Measurements from ENCODE around the gene ZNF75A. TPM values are rescaled to one million over a fixed set of nuclear protein-coding genes. Genes with fewer than 3 reads are reported as not detected.

Gene ZNF75A
- polyA plus RNA-seq, 3 donors = 2.3 to 10.2 (median 2.8) TPM

GRCh38 chr16:3348547-3349167 lies 43.4 kb downstream of the ZNF75A start:
- H3K27ac Mint-ChIP-seq = no peak overlapping the region

DNA sequence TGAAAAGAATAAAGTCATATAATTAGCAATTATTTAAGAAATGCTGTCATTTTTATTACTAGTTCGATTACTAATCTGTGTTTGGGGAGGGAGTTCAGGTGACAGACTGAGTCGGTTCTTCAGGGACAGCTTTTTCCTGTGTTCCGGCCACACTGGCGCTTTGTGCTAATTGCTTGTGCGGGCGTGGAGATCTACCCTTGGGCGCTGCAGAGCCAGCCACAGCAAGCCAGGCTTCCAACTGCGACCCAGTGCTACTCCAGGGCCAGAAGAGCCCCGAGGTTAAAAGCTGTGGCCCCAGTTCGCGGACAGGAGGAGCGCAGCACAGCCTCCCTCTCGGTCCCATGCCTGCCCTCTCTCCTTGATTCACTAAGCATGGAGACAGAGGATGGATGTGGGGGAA lies 43.9 kb downstream of the ZNF75A start:
- no peak overlapping the region for H3K27ac Mint-ChIP-seq
- Histone ChIP-seq H3K4me1 (ENCODE audit: control insufficient read depth in 1 of 2, insufficient read depth in 2 of 2, low read length in 2 of 2) (no peaks in the 10 kb centered on the region), H3K27me3 (ENCODE audit: control insufficient read depth in 2 of 2, insufficient read depth in 2 of 2, low read length in 2 of 2) (peaks cover 0 to 3% of the 10 kb centered on the region in 2 donors), H3K4me3 (replicated peaks in 1 of 3; ENCODE audit: low read depth in 2 of 3, low read length in 3 of 3) (no peak overlapping the region), H3K36me3 (replicated peaks in 1 of 2; ENCODE audit: control insufficient read depth in 1 of 2, insufficient read depth in 2 of 2, low read length in 2 of 2) (no peaks in the 10 kb centered on the region), H3K9me3 (replicated peaks in 1 of 2; ENCODE audit: control insufficient read depth in 1 of 2, insufficient read depth in 1 of 2, low read length in 2 of 2) (peaks cover 0 to 7% of the 10 kb centered on the region in 2 donors), H3K79me2 (ENCODE audit: insufficient read depth, low read length) (no peaks in the 10 kb centered on the region), H3K9ac (ENCODE audit: insufficient read depth, low read length, poor library complexity, severe bottlenecking) (no peak overlapping the region), H2AFZ (ENCODE audit: insufficient read depth, low read depth, low read length, poor library complexity, severe bottlenecking) (no peak overlapping the region), H3K4me2 (replicated peaks; ENCODE audit: extremely low read depth, low read length, poor library complexity, severe bottlenecking) (no peak overlapping the region), H3K27ac (ENCODE audit: low read depth in 1 of 2, low read length in 2 of 2) (no peak overlapping the region), H4K20me1 (ENCODE audit: insufficient read depth, low read length) (no peaks in the 10 kb centered on the region)
- TF ChIP-seq, protein P1, sequence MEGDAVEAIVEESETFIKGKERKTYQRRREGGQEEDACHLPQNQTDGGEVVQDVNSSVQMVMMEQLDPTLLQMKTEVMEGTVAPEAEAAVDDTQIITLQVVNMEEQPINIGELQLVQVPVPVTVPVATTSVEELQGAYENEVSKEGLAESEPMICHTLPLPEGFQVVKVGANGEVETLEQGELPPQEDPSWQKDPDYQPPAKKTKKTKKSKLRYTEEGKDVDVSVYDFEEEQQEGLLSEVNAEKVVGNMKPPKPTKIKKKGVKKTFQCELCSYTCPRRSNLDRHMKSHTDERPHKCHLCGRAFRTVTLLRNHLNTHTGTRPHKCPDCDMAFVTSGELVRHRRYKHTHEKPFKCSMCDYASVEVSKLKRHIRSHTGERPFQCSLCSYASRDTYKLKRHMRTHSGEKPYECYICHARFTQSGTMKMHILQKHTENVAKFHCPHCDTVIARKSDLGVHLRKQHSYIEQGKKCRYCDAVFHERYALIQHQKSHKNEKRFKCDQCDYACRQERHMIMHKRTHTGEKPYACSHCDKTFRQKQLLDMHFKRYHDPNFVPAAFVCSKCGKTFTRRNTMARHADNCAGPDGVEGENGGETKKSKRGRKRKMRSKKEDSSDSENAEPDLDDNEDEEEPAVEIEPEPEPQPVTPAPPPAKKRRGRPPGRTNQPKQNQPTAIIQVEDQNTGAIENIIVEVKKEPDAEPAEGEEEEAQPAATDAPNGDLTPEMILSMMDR (IDR thresholded peaks at IDR 0.05) = no peak
- peak overlapping the region in 1 of 2 donors; percentile 12 for H3K4me3 Mint-ChIP-seq
- H3K9me3 Mint-ChIP-seq = peaks cover 11 to 57% (median 36%) of the 10 kb centered on the region in 7 donors
- intact Hi-C loops (cut with micrococcal nuclease) = no loop called here
- peaks cover 5 to 13% (median 5%) of the 10 kb centered on the region in 3 donors for H3K27me3 Mint-ChIP-seq (ENCODE audit: low read depth in 3 of 3)
- H3K36me3 Mint-ChIP-seq = no peaks in the 10 kb centered on the region
- WGBS (ENCODE audit: insufficient coverage) = 64% methylated on average over 8 of the region's 13 CpGs
- peaks cover 4% of the 10 kb centered on the region for H3K4me1 Mint-ChIP-seq
- DNase-seq = no peak

More at GRCh38 chr16:3348547-3349167, 43.4 kb downstream of the ZNF75A start:
- Mint-ChIP-seq H3K4me3 (no peak overlapping the region), H3K27me3 (ENCODE audit: low read depth in 3 of 3) (peaks cover 5 to 13% (median 5%) of the 10 kb centered on the region in 3 donors), H3K4me1 (peaks cover 2% of the 10 kb centered on the region), H3K36me3 (no peaks in the 10 kb centered on the region), H3K9me3 (peaks cover 12 to 55% (median 37%) of the 10 kb centered on the region in 7 donors)
- H3K79me2 ChIP-seq (ENCODE audit: insufficient read depth, low read length) = no peaks in the 10 kb centered on the region
- no peaks in the 10 kb centered on the region for H3K4me1 ChIP-seq (ENCODE audit: control insufficient read depth in 1 of 2, insufficient read depth in 2 of 2, low read length in 2 of 2)
- H4K20me1 ChIP-seq (ENCODE audit: insufficient read depth, low read length) = no peaks in the 10 kb centered on the region
- DNase-seq = no peak
- H3K9ac ChIP-seq (ENCODE audit: insufficient read depth, low read length, poor library complexity, severe bottlenecking) = no peak overlapping the region
- H3K4me2 ChIP-seq (replicated peaks; ENCODE audit: extremely low read depth, low read length, poor library complexity, severe bottlenecking) = no peak overlapping the region
- no peaks in the 10 kb centered on the region for H3K36me3 ChIP-seq (replicated peaks in 1 of 2; ENCODE audit: control insufficient read depth in 1 of 2, insufficient read depth in 2 of 2, low read length in 2 of 2)
- H2AFZ ChIP-seq (ENCODE audit: insufficient read depth, low read depth, low read length, poor library complexity, severe bottlenecking) = no peak overlapping the region
- H3K9me3 ChIP-seq (replicated peaks in 1 of 2; ENCODE audit: control insufficient read depth in 1 of 2, insufficient read depth in 1 of 2, low read length in 2 of 2) = peaks cover under 1 to 11% of the 10 kb centered on the region in 2 donors
- H3K27me3 ChIP-seq (ENCODE audit: control insufficient read depth in 2 of 2, insufficient read depth in 2 of 2, low read length in 2 of 2) = peaks cover 0 to 3% of the 10 kb centered on the region in 2 donors
- H3K27ac ChIP-seq (ENCODE audit: low read depth in 1 of 2, low read length in 2 of 2) = no peak overlapping the region
- intact Hi-C loops (cut with micrococcal nuclease) = no loop called here
- TF ChIP-seq, protein P1 (IDR thresholded peaks at IDR 0.05) = no peak
- WGBS (ENCODE audit: insufficient coverage) = 0% methylated on average over 1 of the region's 4 CpGs
- no peak overlapping the region for H3K4me3 ChIP-seq (replicated peaks in 1 of 3; ENCODE audit: low read depth in 2 of 3, low read length in 3 of 3)

Measured in CD14-positive monocyte (primary cell).